ENCODE measurements around the gene ARVCF. TPM values are rescaled to one million over a fixed set of nuclear protein-coding genes. Genes with fewer than 3 reads are reported as not detected.

ARVCF gene
- total and polyA plus RNA-seq, 9 of the 15 experiments (the other 6 are each of a cell fraction or from before 2014, with no cell fraction given): 0.03 to 97.4 (median 15.6) TPM

- TF ChIP-seq MYNN (IDR thresholded peaks at IDR 0.05) (no peak), MYNN (CRISPR knock-in tag; IDR thresholded peaks at IDR 0.05) (no peak), CREBBP (IDR thresholded peaks at IDR 0.05; ENCODE audit: low read depth, low read length) (no peak), SMARCA5 (IDR thresholded peaks at IDR 0.05) (no peak), MYC (IDR thresholded peaks at IDR 0.05; ENCODE audit: low read depth, low read length) (no peak), MYC (CRISPR knock-in tag; IDR thresholded peaks at IDR 0.05; ENCODE audit: borderline replicate concordance, low read depth) (0 out of 2 replicates have a peak, but pooled peaks have one; percentile 35), DDX20 (tag; IDR thresholded peaks at IDR 0.05; ENCODE audit: low read depth) (no peak), GTF2A2 (tag; IDR thresholded peaks at IDR 0.05) (peak; percentile 24; the same call in 1 of the 2 replicates), ZNF354B (CRISPR knock-in tag; IDR thresholded peaks at IDR 0.05) (no peak), SMARCC2 (IDR thresholded peaks at IDR 0.05; ENCODE audit: low read depth) (no peak), KDM2B (CRISPR knock-in tag; IDR thresholded peaks at IDR 0.05) (peak; percentile 91), ZC3H4 (CRISPR knock-in tag; IDR thresholded peaks at IDR 0.05; ENCODE audit: borderline replicate concordance) (no peak), NCOR1 (IDR thresholded peaks at IDR 0.05) (no peak), ZNF764 (CRISPR knock-in tag; IDR thresholded peaks at IDR 0.05; ENCODE audit: low read depth) (peak; percentile 47; the same call in 1 of the 2 replicates), ZNF23 (CRISPR knock-in tag; IDR thresholded peaks at IDR 0.05) (no peak), SIRT6 (IDR thresholded peaks at IDR 0.05; ENCODE audit: low read depth, low read length) (no peak), RFX5 (IDR thresholded peaks at IDR 0.05; ENCODE audit: low read depth, low read length) (no peak)
- TF ChIP-seq, protein P1, sequence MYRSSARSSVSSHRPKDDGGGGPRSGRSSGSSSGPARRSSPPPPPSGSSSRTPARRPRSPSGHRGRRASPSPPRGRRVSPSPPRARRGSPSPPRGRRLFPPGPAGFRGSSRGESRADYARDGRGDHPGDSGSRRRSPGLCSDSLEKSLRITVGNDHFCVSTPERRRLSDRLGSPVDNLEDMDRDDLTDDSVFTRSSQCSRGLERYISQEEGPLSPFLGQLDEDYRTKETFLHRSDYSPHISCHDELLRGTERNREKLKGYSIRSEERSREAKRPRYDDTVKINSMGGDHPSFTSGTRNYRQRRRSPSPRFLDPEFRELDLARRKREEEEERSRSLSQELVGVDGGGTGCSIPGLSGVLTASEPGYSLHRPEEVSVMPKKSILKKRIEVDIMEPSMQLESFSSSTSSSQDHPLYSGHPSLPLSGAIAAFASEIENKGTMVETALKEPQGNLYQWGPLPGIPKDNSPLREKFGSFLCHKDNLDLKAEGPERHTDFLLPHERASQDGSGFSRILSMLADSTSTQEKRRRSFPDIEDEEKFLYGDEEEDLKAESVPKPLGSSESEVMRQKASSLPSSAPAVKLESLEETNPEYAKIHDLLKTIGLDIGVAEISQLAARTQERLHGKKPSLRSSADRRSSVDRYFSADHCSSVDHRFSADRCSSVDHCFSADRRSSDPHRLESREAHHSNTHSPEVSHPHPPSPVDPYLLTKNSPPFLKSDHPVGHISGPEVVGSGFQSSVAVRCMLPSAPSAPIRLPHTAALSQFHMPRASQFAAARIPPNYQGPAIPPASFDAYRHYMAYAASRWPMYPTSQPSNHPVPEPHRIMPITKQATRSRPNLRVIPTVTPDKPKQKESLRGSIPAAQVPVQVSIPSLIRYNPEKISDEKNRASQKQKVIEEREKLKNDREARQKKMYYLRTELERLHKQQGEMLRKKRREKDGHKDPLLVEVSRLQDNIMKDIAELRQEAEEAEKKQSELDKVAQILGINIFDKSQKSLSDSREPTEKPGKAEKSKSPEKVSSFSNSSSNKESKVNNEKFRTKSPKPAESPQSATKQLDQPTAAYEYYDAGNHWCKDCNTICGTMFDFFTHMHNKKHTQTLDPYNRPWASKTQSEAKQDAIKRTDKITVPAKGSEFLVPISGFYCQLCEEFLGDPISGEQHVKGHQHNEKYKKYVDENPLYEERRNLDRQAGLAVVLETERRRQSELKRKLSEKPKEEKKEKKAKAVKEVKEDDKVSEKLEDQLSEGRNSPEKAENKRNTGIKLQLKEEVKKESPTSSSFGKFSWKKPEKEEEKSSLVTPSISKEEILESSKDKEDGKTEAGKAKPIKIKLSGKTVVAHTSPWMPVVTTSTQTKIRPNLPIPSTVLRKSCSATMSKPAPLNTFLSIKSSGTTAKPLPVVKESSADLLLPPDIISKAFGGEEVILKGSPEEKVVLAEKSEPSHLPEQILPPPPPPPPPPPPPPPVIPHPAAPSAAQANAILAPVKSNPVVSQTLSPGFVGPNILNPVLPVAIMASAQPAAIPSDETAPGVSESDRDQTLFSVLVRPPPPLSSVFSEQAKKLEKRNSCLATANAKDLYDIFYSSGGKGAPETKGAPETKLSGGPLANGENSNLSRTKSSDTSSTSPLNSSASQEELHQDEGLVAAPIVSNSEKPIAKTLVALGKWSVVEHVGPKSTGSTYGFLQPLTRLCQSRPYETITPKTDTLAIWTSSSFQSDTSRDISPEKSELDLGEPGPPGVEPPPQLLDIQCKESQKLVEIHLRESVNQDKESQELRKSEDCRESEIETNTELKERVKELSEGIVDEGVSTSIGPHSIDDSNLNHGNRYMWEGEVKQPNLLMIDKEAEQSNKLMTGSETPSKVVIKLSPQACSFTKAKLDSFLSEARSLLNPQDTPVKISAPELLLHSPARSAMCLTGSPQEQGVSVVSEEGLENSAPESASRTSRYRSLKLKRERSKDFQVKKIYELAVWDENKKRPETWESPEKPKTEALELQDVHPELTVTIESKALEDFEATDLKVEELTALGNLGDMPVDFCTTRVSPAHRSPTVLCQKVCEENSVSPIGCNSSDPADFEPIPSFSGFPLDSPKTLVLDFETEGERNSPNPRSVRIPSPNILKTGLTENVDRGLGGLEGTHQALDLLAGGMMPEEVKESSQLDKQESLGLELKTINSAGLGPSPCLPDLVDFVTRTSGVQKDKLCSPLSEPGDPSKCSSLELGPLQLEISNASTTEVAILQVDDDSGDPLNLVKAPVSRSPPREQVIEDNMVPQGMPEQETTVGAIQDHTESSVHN (IDR thresholded peaks at IDR 0.05; ENCODE audit: borderline replicate concordance in 1 of 2, low read depth in 1 of 2): no peak
These were observed 3.3 kb upstream of the ARVCF start (continued) for GRCh38 chr22:20019661-20020532.

Measured in K562 (cell line).